ENCODE measurements around the gene VPS29. TPM values are rescaled to one million over a fixed set of nuclear protein-coding genes. Genes with fewer than 3 reads are reported as not detected.
A peak's percentile ranks its signal among the peaks of the same experiment; 100 is the strongest.
"Not testable (repeated sequence)": the region's sequence is repeated elsewhere in the genome, so short reads cannot be mapped to it uniquely, and the experiment has no call there.

VPS29 gene
- polyA plus RNA-seq, 1 donor from 2014 or later, result 123 TPM

- Mint-ChIP-seq H3K27me3 (peaks cover 2% of the 10 kb centered on the region), H3K9me3 (no peaks in the 10 kb centered on the region), H3K27ac (peak overlapping the region in 1 of 3 donors; percentile 91), H3K36me3 (peaks cover 5% of the 10 kb centered on the region), H3K4me3 (peak overlapping the region in 2 of 4 donors; percentile 43 to 60), H3K4me1 (peaks cover 13 to 30% (median 16%) of the 10 kb centered on the region in 3 donors)
Observed at GRCh38 chr12:110503432-110503831, 1.5 kb upstream of the VPS29 start.

GRCh38 chr12:110501399-110501751, 536 bp downstream of the VPS29 start:
- peak overlapping the region; percentile 92 to 99 (median 98) for H3K4me3 Mint-ChIP-seq
- H3K9me3 Mint-ChIP-seq, result no peaks in the 10 kb centered on the region
- H3K4me1 Mint-ChIP-seq, result peaks cover 13 to 26% (median 16%) of the 10 kb centered on the region in 3 donors
- peaks cover 5% of the 10 kb centered on the region for H3K36me3 Mint-ChIP-seq
- H3K27me3 Mint-ChIP-seq, result peaks cover 2% of the 10 kb centered on the region
- peak overlapping the region; percentile 91 to 98 (median 96) for H3K27ac Mint-ChIP-seq

GRCh38 chr12:110498984-110499706, 2.8 kb downstream of the VPS29 start:
- Mint-ChIP-seq H3K36me3 (peaks cover 5% of the 10 kb centered on the region), H3K27me3 (peaks cover 2% of the 10 kb centered on the region), H3K9me3 (no peaks in the 10 kb centered on the region), H3K4me1 (peaks cover 13 to 26% (median 16%) of the 10 kb centered on the region in 3 donors), H3K27ac (peak overlapping the region in 2 of 3 donors; percentile 33 to 50), H3K4me3 (peak overlapping the region in 3 of 4 donors; percentile 23 to 63 (median 39))

DNA sequence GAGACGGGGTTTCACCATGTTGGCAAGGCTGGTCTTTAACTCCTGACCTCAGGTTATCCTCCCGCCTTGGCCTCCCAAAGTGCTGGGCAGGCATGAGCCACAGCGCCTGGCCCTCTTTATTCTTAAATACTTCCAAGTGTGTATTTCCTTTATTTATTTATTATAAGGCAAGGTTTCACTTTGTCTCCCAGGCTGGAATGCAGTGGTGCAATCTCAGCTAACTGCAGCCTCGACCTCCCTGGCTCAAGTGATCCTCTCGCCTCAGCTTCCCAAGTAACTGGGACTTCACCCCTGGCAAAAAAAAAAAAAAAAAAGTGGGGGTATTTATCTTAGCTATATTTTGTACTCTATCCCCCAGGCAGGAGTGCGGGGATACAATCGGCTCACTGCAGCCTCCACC, 26.5 kb downstream of the VPS29 start:
- Mint-ChIP-seq H3K27me3 (no peaks in the 10 kb centered on the region), H3K27ac (no peak overlapping the region), H3K4me3 (no peak overlapping the region), H3K4me1 (no peaks in the 10 kb centered on the region), H3K36me3 (peaks cover 2% of the 10 kb centered on the region), H3K9me3 (no peaks in the 10 kb centered on the region)

- Mint-ChIP-seq H3K27me3 (peaks cover 3% of the 10 kb centered on the region), H3K4me1 (peaks cover 13 to 31% (median 22%) of the 10 kb centered on the region in 3 donors), H3K27ac (peak within 1 kb of the TSS; percentile 79 to 93 (median 85)), H3K4me3 (peak within 1 kb of the TSS; percentile 91 to 100 (median 98)), H3K36me3 (no peaks in the 10 kb centered on the region), H3K9me3 (no peaks in the 10 kb centered on the region)
Observed at GRCh38 chr12:110468214-110469048, 33.5 kb downstream of the VPS29 start, which contains the start of the genes FAM216A and GPN3. Gene FAM216A (plus strand): TSS chr12:110468845. CDS start chr12:110468876, 31 bp downstream. Gene GPN3 (minus strand): TSS chr12:110468257. CDS start chr12:110468203, 54 bp downstream.

DNA sequence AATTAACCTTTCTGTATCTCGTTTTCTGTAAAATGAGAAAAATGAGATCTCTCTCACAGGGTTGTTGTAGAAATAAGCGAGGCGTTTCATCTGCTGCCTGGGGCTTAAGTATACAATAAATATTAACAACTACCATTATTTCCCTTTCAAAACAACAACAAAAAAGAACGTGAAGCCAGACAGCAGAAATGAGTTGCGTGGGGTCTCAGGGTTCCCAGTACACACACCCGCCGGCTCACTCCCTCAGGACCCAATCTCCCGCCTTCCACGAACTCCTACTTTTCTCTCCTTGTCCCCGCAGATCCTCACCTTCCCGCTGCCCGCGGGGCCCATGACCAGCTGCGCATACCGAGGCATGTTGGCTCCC, 34.1 kb downstream of the VPS29 start:
- Mint-ChIP-seq H3K4me1 (peaks cover 13 to 31% (median 25%) of the 10 kb centered on the region in 3 donors), H3K27ac (peak overlapping the region; percentile 79 to 93 (median 85))

GRCh38 chr12:110466791-110467190, 35.1 kb downstream of the VPS29 start:
- peaks cover 17 to 35% (median 27%) of the 10 kb centered on the region in 3 donors for H3K4me1 Mint-ChIP-seq
- H3K27me3 Mint-ChIP-seq, result peaks cover 3% of the 10 kb centered on the region
- peak overlapping the region; percentile 18 to 69 (median 59) for H3K27ac Mint-ChIP-seq
- peak overlapping the region; percentile 9 to 78 (median 35) for H3K4me3 Mint-ChIP-seq
- H3K36me3 Mint-ChIP-seq, result peaks cover 1% of the 10 kb centered on the region
- no peaks in the 10 kb centered on the region for H3K9me3 Mint-ChIP-seq

More for the DNA sequence above, 34.1 kb downstream of the VPS29 start:
- peaks cover 1% of the 10 kb centered on the region for H3K36me3 Mint-ChIP-seq
- no peaks in the 10 kb centered on the region for H3K9me3 Mint-ChIP-seq
- peak overlapping the region; percentile 91 to 100 (median 98) for H3K4me3 Mint-ChIP-seq
- H3K27me3 Mint-ChIP-seq, result peaks cover 3% of the 10 kb centered on the region

DNA sequence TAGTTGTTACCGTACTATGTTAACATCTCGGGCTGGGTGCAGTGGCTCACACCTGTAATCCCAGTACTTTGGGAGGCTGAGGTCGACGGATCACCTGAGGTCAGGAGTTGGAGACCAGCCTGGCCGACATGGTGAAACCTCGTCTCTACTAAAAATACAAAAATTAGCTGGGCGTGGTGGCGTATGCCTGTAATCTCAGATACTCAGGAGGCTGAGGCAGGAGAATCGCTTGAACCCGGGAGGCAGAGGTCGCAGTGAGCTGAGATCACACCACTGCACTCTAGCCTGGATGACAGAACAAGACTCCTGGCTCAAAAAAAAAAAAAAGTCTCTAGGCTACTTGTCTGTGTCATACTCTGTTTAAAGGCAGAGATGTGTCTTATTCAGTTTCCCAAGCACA, 36.1 kb downstream of the VPS29 start:
- Mint-ChIP-seq H3K27ac (peak overlapping the region in 2 of 3 donors; percentile 2 to 67), H3K4me3 (peak overlapping the region in 2 of 4 donors; percentile 32 to 72), H3K4me1 (peaks cover 17 to 35% (median 27%) of the 10 kb centered on the region in 3 donors)
- not testable (repeated sequence) for H3K9me3 Mint-ChIP-seq, H3K36me3 Mint-ChIP-seq, H3K27me3 Mint-ChIP-seq

GRCh38 chr12:110465024-110465423, 36.9 kb downstream of the VPS29 start:
- Mint-ChIP-seq H3K9me3 (no peaks in the 10 kb centered on the region), H3K4me1 (peaks cover 20 to 35% (median 28%) of the 10 kb centered on the region in 3 donors), H3K36me3 (peaks cover 4% of the 10 kb centered on the region), H3K4me3 (peak overlapping the region in 1 of 4 donors; percentile 72), H3K27ac (peak overlapping the region in 2 of 3 donors; percentile 2 to 67), H3K27me3 (peaks cover 3% of the 10 kb centered on the region)

DNA sequence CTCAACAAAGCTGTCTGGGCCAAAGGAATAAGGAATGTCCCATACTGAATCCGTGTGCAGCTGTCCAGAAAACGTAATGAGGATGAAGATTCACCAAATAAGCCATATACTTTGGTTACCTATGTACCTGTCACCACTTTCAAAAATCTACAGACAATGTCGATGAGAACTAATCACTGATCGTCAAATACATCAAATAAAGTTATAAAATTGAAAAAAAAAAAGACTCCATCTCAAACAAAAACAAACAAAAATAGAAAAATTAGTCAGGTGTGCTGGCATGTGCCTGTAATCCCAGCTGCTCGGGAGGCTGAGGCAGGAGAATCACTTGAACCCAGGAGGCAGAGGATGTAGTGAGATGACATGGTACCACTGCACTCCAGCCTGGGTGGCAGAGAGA, 40.7 kb downstream of the VPS29 start:
- peak overlapping the region in 1 of 4 donors; percentile 55 for H3K4me3 Mint-ChIP-seq
- H3K27ac Mint-ChIP-seq, result peak overlapping the region in 1 of 3 donors; percentile 31
- H3K9me3 Mint-ChIP-seq, H3K27me3 Mint-ChIP-seq: not testable (repeated sequence)
- peaks cover 10% of the 10 kb centered on the region for H3K36me3 Mint-ChIP-seq
- H3K4me1 Mint-ChIP-seq, result peaks cover 23 to 30% (median 28%) of the 10 kb centered on the region in 3 donors

DNA sequence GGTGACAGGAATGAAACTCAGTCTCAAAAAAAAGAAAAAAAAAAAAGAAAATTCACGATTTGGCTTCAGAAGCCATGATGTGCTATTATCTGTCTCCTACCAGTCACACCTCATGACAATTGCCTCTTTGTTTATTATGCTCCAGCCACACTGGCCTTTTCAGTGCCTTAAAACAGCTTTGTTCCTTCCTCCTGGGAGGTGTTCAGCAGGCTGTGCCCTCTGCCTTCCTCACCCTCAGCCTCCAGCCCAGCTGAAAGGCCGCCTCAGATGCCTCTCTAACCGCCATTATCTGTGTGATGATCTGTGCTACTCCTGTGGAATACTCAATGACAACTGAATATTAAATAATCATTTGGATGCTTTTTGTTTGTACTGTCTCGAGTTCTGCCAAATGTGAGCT, 43.2 kb downstream of the VPS29 start:
- Mint-ChIP-seq H3K4me1 (peaks cover 23 to 33% (median 28%) of the 10 kb centered on the region in 3 donors), H3K4me3 (peak overlapping the region in 2 of 4 donors; percentile 20 to 49), H3K9me3 (no peaks in the 10 kb centered on the region), H3K27me3 (no peaks in the 10 kb centered on the region), H3K27ac (peak overlapping the region in 2 of 3 donors; percentile 75 to 81), H3K36me3 (peaks cover 10% of the 10 kb centered on the region)

DNA sequence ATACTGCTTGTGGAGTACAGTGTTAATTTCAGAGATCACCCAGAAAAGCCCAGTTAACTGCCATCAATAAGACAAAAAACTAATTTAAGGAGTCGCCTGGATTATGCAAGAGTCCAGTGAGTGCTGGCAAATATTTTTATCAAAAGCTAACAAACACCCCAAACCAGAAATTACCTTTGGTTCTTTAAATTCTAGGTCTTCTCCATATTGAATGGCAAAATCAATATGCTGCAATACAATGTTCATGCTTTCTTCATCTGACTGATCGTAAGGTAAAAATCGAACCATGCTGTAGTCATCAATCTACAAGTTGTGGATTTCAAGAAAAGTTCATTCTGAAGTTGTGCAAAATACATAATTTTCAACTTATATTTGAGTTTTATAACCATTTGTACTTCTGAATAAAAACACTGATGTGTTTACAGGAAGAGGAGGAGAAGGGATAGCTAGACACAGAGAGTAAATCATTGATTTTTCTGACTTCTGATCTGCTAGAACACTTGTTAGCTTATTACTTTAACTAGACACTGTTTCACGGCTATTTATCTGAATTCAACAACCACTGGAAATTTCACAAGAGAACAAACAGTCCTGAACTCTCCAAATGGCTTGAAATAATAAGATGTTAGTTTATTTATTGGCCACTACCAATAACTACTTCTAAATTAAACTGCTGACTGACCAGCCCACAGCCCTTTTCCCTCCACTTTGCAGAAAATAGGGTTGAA, 48.2 kb downstream of the VPS29 start:
- Mint-ChIP-seq H3K4me1 (peaks cover 27 to 35% (median 30%) of the 10 kb centered on the region in 3 donors), H3K4me3 (peak overlapping the region in 1 of 4 donors; percentile 35), H3K27me3 (no peaks in the 10 kb centered on the region), H3K27ac (no peak overlapping the region), H3K9me3 (no peaks in the 10 kb centered on the region), H3K36me3 (peaks cover 5% of the 10 kb centered on the region)

DNA sequence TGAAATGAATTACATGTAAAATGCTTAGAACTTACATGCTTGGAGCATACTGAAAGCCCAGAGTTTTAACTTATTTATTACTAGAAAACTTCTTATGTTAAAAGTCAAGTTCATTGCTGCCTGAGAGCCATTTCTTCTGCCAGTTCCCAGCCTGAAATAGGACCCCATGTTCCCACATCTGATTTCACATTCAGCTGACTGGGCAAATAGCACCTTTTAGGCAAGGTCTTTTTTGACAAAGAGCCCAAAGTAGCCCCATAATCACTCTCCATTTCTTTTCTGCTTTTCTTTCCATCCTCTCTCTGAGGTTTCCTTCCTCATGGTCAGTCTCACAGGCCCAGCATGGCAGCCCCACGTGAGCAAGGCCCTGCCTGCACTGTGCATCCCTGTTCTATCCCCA, 50.6 kb downstream of the VPS29 start:
- peaks cover 3% of the 10 kb centered on the region for H3K36me3 Mint-ChIP-seq
- H3K27me3 Mint-ChIP-seq, result no peaks in the 10 kb centered on the region
- no peaks in the 10 kb centered on the region for H3K9me3 Mint-ChIP-seq
- peak overlapping the region in 1 of 4 donors; percentile 98 for H3K4me3 Mint-ChIP-seq
- H3K27ac Mint-ChIP-seq, result peak overlapping the region; percentile 85 to 100 (median 99)
- H3K4me1 Mint-ChIP-seq, result peaks cover 28 to 32% (median 31%) of the 10 kb centered on the region in 3 donors

GRCh38 chr12:110449799-110450497, 52.0 kb downstream of the VPS29 start, which contains the start of gene ARPC3:
Gene ARPC3 (minus strand): TSS chr12:110450337. CDS start chr12:110450260, 77 bp downstream.
- Mint-ChIP-seq H3K36me3 (peaks cover 3% of the 10 kb centered on the region), H3K4me1 (peaks cover 26 to 31% (median 30%) of the 10 kb centered on the region in 3 donors), H3K4me3 (peak within 1 kb of the TSS; percentile 98 to 100 (median 99)), H3K27me3 (no peaks in the 10 kb centered on the region), H3K27ac (peak within 1 kb of the TSS; percentile 99 to 100 (median 99)), H3K9me3 (no peaks in the 10 kb centered on the region)

All from IgD-negative memory B cell (primary cell).